CD14-positive monocyte (primary cell): Measurements from ENCODE around the gene CNIH1. TPM values are rescaled to one million over a fixed set of nuclear protein-coding genes. Genes with fewer than 3 reads are reported as not detected.
"Not testable (repeated sequence)": the region's sequence is repeated elsewhere in the genome, so short reads cannot be mapped to it uniquely, and the experiment has no call there.

Experiments used
- DNase-seq, 3 donors: peaks; one replicate each; pipeline ENCODE4 v3.0.0-alpha.2; 2011 to 2022
- H2AFZ ChIP-seq: 2 replicates; pipeline ENCODE4 v1.6.0; 2012; ENCODE audit warnings: mild to moderate bottlenecking, low read depth, low read length, inconsistent platforms; ENCODE audit not compliant: insufficient read depth, poor library complexity, severe bottlenecking
- H3K27ac ChIP-seq, 2 donors: 1 replicate in 1 of 2; 2 replicates in 1 of 2; pipeline ENCODE4 v1.5.1; 2012 to 2013; ENCODE audit warnings: low read length in 2 of 2, control low read depth in 1 of 2, inconsistent platforms in 1 of 2, low read depth in 1 of 2, mild to moderate bottlenecking in 1 of 2
- H3K27me3 ChIP-seq, 2 donors: one replicate each; pipeline versions ENCODE4 v1.6.0 to v1.6.1; 2011 to 2013; ENCODE audit warnings: low read length in 2 of 2; ENCODE audit not compliant: control insufficient read depth in 2 of 2, insufficient read depth in 2 of 2
- H3K36me3 ChIP-seq, 2 donors: replicated peaks in 1 of 2; 1 replicate in 1 of 2; 2 replicates in 1 of 2; pipeline versions ENCODE4 v1.5.1 to v1.6.1; 2012 to 2013; ENCODE audit warnings: low read length in 2 of 2, control low read depth in 1 of 2, inconsistent platforms in 1 of 2, mild to moderate bottlenecking in 1 of 2; ENCODE audit not compliant: insufficient read depth in 2 of 2, control insufficient read depth in 1 of 2
- H3K4me1 ChIP-seq, 2 donors: 1 replicate in 1 of 2; 2 replicates in 1 of 2; pipeline versions ENCODE4 v1.5.1 to v1.6.1; 2012 to 2013; ENCODE audit warnings: low read length in 2 of 2, control low read depth in 1 of 2, inconsistent platforms in 1 of 2, mild to moderate bottlenecking in 1 of 2, moderate library complexity in 1 of 2; ENCODE audit not compliant: insufficient read depth in 2 of 2, control insufficient read depth in 1 of 2
- H3K4me2 ChIP-seq: replicated peaks from 2 replicates; pipeline ENCODE3; 2012; ENCODE audit warnings: low read length, moderate library complexity, mild to moderate bottlenecking; ENCODE audit not compliant: poor library complexity, severe bottlenecking; ENCODE audit errors: extremely low read depth
- H3K4me3 ChIP-seq, 3 experiments: fragments of 200-600 bp in 1 of 3; sonication (generic) in 1 of 3; replicated peaks in 1 of 3; 1 replicate in 2 of 3; 2 replicates in 1 of 3; pipeline ENCODE4 v1.5.1; 2011 to 2013; ENCODE audit warnings: low read length in 3 of 3, mild to moderate bottlenecking in 3 of 3, control low read depth in 2 of 3, low read depth in 2 of 3, inconsistent platforms in 1 of 3, moderate library complexity in 1 of 3
- H3K79me2 ChIP-seq: 2 replicates; pipeline ENCODE4 v1.6.0; 2012; ENCODE audit warnings: mild to moderate bottlenecking, control low read depth, inconsistent platforms, low read length, moderate library complexity; ENCODE audit not compliant: insufficient read depth
- H3K9ac ChIP-seq: 2 replicates; pipeline ENCODE4 v1.6.0; 2017; ENCODE audit warnings: low read length, mild to moderate bottlenecking; ENCODE audit not compliant: insufficient read depth, poor library complexity, severe bottlenecking
- H3K9me3 ChIP-seq, 2 donors: replicated peaks in 1 of 2; 1 replicate in 1 of 2; 2 replicates in 1 of 2; pipeline versions ENCODE4 v1.5.1 to v1.6.1; 2012 to 2013; ENCODE audit warnings: low read length in 2 of 2, control low read depth in 1 of 2; ENCODE audit not compliant: control insufficient read depth in 1 of 2, insufficient read depth in 1 of 2
- H4K20me1 ChIP-seq: 2 replicates; pipeline ENCODE4 v1.6.0; 2012; ENCODE audit warnings: mild to moderate bottlenecking, low read length, control low read depth, moderate library complexity; ENCODE audit not compliant: insufficient read depth
- H3K27ac Mint-ChIP-seq, 7 donors: one replicate each; pipeline ENCODE4 v1.8.0; 2020; ENCODE audit warnings: mild to moderate bottlenecking in 7 of 7, mixed read lengths in 7 of 7, moderate library complexity in 6 of 7, inconsistent platforms in 2 of 7
- H3K27me3 Mint-ChIP-seq, 3 donors: one replicate each; pipeline ENCODE4 v1.8.0; 2021 to 2022; ENCODE audit warnings: low read depth in 3 of 3, mild to moderate bottlenecking in 3 of 3, mixed read lengths in 3 of 3, moderate library complexity in 3 of 3, inconsistent platforms in 1 of 3
- H3K36me3 Mint-ChIP-seq, 2 donors: one replicate each; pipeline ENCODE4 v1.8.0; 2020; ENCODE audit warnings: mixed read lengths in 2 of 2, inconsistent platforms in 1 of 2, mild to moderate bottlenecking in 1 of 2
- H3K4me1 Mint-ChIP-seq: one replicate; pipeline ENCODE4 v1.8.0; 2020; ENCODE audit warnings: mild to moderate bottlenecking, mixed read lengths
- H3K4me3 Mint-ChIP-seq, 2 donors: one replicate each; pipeline ENCODE4 v1.8.0; 2020; ENCODE audit warnings: mild to moderate bottlenecking in 2 of 2, mixed read lengths in 2 of 2, moderate library complexity in 1 of 2
- H3K9me3 Mint-ChIP-seq, 7 donors: one replicate each; pipeline ENCODE4 v1.8.0; 2020 to 2022; ENCODE audit warnings: mixed read lengths in 7 of 7, mild to moderate bottlenecking in 6 of 7, moderate library complexity in 6 of 7, inconsistent platforms in 2 of 7
- WGBS: methylation state at CpG from one replicate; pipeline ENCODE4 v1.1.5; 2013; ENCODE audit warnings: missing lambda C conversion rate; ENCODE audit not compliant: insufficient coverage; 5-methylcytosine and 5-hydroxymethylcytosine counted together
- intact Hi-C, 2 donors: fragments of 100-400 bp; cut with micrococcal nuclease; formaldehyde crosslinking; loops; one replicate each; pipeline versions ENCODE4 v1.15.0 to v1.15.1; 2023
- polyA plus RNA-seq, 3 donors: library from polyadenylated mRNA; depleted of rRNA in 1 of 3; unstranded in 2 of 3; stranded (reverse) in 1 of 3; fragments of 300-500 nt in 2 of 3; fragments of >200 nt in 1 of 3; fragmentation: Illumina TruSeq in 2 of 3; gene quantifications; 1 replicate in 2 of 3; 2 replicates in 1 of 3; pipeline ENCODE4 v1.2.3, GENCODE V29; 2012 to 2021
- TF ChIP-seq, protein P1 (sequence below): fragments of 200-600 bp; IDR thresholded peaks from one replicate; pipeline ENCODE4 v1.8.0; 2022; ENCODE audit warnings: antibody characterized with exemption, mild to moderate bottlenecking

The CNIH1 gene
- polyA plus RNA-seq, 3 donors: 109 to 162 (median 138) TPM

DNA sequence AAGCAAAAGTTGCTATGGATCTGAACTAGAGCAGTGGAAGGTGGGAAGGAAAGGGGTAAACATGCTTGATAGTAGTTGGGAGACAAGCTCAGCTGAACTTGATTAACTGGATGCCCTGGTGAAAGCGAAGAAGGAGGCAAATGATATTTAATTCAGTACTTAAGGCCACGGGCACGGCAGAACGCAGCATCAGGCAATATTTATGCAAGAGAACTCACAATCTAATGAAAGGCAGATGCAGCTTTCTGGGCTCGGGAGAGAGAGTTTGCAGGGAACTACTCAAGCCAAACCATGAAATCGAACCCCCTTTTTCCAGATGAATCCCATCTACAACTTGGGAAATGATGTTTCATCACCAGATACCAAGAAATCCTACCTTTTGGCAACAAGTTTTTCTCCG is 3.5 kb upstream of the CNIH1 start:
- H3K4me1 Mint-ChIP-seq: peaks cover 52% of the 10 kb centered on the region

DNA sequence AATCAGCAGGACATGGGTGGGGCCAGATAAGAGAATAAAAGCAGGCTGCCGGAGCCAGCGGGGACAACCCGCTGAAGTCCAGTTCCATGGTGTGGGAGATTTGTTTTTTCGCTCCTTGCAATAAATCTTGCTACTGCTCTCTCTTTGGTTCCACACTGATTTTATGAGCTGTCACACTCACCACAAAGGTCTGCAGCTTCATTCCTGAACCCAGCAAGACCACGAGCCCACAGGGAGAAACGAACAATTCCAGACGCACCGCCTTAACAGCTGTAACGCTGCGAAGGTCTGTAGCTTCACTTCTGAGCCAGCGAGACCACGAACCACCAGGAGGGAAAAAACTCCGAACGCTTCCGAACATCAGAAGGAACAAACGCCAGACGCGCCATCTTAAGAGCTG is 2.8 kb upstream of the CNIH1 start:
- H3K36me3 Mint-ChIP-seq: peaks cover 0 to 3% of the 10 kb centered on the region in 2 donors
- Histone ChIP-seq H3K9me3 (no peaks in the 10 kb centered on the region), H3K4me1 (peaks cover 45 to 60% of the 10 kb centered on the region in 2 donors), H4K20me1 (peaks cover 2% of the 10 kb centered on the region), H3K4me2 (no peak overlapping the region), H3K36me3 (no peaks in the 10 kb centered on the region), H3K27ac (no peak overlapping the region), H3K27me3 (no peaks in the 10 kb centered on the region), H3K9ac (no peak overlapping the region), H3K79me2 (peaks cover 19% of the 10 kb centered on the region), H2AFZ (no peak overlapping the region), H3K4me3 (no peak overlapping the region)
- H3K27me3 Mint-ChIP-seq: peaks cover 0 to under 1% (median 0%) of the 10 kb centered on the region in 3 donors
- WGBS: 91% methylated on average over 12 of the region's 18 CpGs
- DNase-seq: no peak
- H3K27ac Mint-ChIP-seq: peak overlapping the region in 1 of 7 donors; percentile 38
- intact Hi-C loops: loop anchor here (5.0 kb wide), 3 partner anchors 47 to 1892 kb away; partner anchors contain the start of genes CDKN3 (in 2 of the 2), GPR137C (in 1 of the 2) and TXNDC16 (in 1 of the 2)
- peaks cover 51% of the 10 kb centered on the region for H3K4me1 Mint-ChIP-seq
- TF ChIP-seq, protein P1, sequence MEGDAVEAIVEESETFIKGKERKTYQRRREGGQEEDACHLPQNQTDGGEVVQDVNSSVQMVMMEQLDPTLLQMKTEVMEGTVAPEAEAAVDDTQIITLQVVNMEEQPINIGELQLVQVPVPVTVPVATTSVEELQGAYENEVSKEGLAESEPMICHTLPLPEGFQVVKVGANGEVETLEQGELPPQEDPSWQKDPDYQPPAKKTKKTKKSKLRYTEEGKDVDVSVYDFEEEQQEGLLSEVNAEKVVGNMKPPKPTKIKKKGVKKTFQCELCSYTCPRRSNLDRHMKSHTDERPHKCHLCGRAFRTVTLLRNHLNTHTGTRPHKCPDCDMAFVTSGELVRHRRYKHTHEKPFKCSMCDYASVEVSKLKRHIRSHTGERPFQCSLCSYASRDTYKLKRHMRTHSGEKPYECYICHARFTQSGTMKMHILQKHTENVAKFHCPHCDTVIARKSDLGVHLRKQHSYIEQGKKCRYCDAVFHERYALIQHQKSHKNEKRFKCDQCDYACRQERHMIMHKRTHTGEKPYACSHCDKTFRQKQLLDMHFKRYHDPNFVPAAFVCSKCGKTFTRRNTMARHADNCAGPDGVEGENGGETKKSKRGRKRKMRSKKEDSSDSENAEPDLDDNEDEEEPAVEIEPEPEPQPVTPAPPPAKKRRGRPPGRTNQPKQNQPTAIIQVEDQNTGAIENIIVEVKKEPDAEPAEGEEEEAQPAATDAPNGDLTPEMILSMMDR: no peak
- no peak overlapping the region for H3K4me3 Mint-ChIP-seq
- H3K9me3 Mint-ChIP-seq: no peaks in the 10 kb centered on the region

More for the DNA sequence above, 3.5 kb upstream of the CNIH1 start:
- no peaks in the 10 kb centered on the region for H3K36me3 Mint-ChIP-seq
- H3K27ac ChIP-seq: no peak overlapping the region
- H3K9me3 Mint-ChIP-seq: no peaks in the 10 kb centered on the region
- H3K4me3 ChIP-seq: no peak overlapping the region
- no peak overlapping the region for H3K9ac ChIP-seq
- DNase-seq: no peak
- no peaks in the 10 kb centered on the region for H3K27me3 ChIP-seq
- no peaks in the 10 kb centered on the region for H4K20me1 ChIP-seq
- no peak overlapping the region for H2AFZ ChIP-seq
- intact Hi-C loops: loop anchor here (5.0 kb wide), 4 partner anchors 43 to 1892 kb away; partner anchors contain the start of genes CDKN3 (in 2 of the 2), GMFB (in 1 of the 2), GPR137C (in 1 of the 2) and TXNDC16 (in 1 of the 2)
- H3K9me3 ChIP-seq: no peaks in the 10 kb centered on the region
- no peak overlapping the region for H3K4me2 ChIP-seq
- H3K4me1 ChIP-seq: peaks cover 50 to 64% of the 10 kb centered on the region in 2 donors
- H3K4me3 Mint-ChIP-seq: no peak overlapping the region
- WGBS: 95% methylated on average over 5 of the region's 7 CpGs
- H3K27me3 Mint-ChIP-seq: peaks cover 0 to 2% (median 0%) of the 10 kb centered on the region in 3 donors
- H3K36me3 ChIP-seq: no peaks in the 10 kb centered on the region
- no peak overlapping the region for H3K27ac Mint-ChIP-seq
- TF ChIP-seq, protein P1: no peak
- peaks cover 12% of the 10 kb centered on the region for H3K79me2 ChIP-seq

DNA sequence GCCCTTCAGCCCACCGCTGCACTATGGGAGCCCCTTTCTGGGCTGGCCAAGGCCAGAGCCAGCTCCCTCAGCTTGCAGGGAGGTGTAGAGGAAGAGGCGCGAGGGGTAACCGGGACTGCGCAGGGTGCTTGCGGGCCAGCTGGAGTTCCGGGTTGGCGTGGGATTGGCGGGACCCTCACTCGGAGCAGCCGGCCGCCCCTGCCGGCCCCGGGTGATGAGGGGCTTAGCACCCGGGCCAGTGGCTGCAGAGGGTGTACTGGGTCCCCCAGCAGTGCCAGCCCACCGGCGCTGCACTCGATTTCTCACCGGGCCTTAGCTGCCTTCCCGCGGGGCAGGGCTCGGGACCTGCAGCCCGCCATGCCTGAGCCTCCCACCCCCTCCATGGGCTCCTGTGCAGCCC is 1.8 kb upstream of the CNIH1 start:
- H3K4me1 Mint-ChIP-seq: peaks cover 52% of the 10 kb centered on the region
- H3K4me3 Mint-ChIP-seq: not testable (repeated sequence)
- 96% methylated on average over 12 of the region's 23 CpGs for WGBS

More for the DNA sequence above, 1.8 kb upstream of the CNIH1 start:
- Histone ChIP-seq H3K4me1 (peaks cover 40 to 50% of the 10 kb centered on the region in 2 donors), H3K79me2 (peaks cover 29% of the 10 kb centered on the region)
- H4K20me1 ChIP-seq, H3K9me3 ChIP-seq, H3K27me3 ChIP-seq, H3K4me3 ChIP-seq, H3K36me3 ChIP-seq, H3K9ac ChIP-seq, H3K27me3 Mint-ChIP-seq, H2AFZ ChIP-seq, H3K27ac Mint-ChIP-seq, H3K27ac ChIP-seq, H3K4me2 ChIP-seq, H3K9me3 Mint-ChIP-seq, DNase-seq, H3K36me3 Mint-ChIP-seq: not testable (repeated sequence)
- intact Hi-C loops: loop anchor here (5.0 kb wide), 3 partner anchors 46 to 1891 kb away; partner anchors contain the start of genes CDKN3 (in 2 of the 2), GPR137C (in 1 of the 2) and TXNDC16 (in 1 of the 2)
